Endodermal cell (in vitro differentiated cells): ENCODE data around the gene ATP8B4. TPM values are rescaled to one million over a fixed set of nuclear protein-coding genes. Genes with fewer than 3 reads are reported as not detected.

ENCODE experiments used
- DNase-seq: peaks from one replicate; pipeline ENCODE4 v3.0.0-alpha.2; 2017
- H3K27ac ChIP-seq: 2 replicates; pipeline ENCODE4 v1.5.1; 2013; ENCODE audit warnings: mild to moderate bottlenecking, low read depth, low read length, moderate library complexity
- H3K27me3 ChIP-seq: 2 replicates; pipeline ENCODE4 v1.6.1; 2013; ENCODE audit warnings: mild to moderate bottlenecking, low read length, moderate library complexity; ENCODE audit not compliant: insufficient read depth, control insufficient read depth, poor library complexity, severe bottlenecking
- H3K36me3 ChIP-seq: 2 replicates; pipeline ENCODE4 v1.7.0; 2013; ENCODE audit warnings: mild to moderate bottlenecking, low read length, moderate library complexity; ENCODE audit not compliant: control insufficient read depth, insufficient read depth
- H3K4me1 ChIP-seq: one replicate; pipeline ENCODE4 v1.7.0; 2013; ENCODE audit warnings: low read length; ENCODE audit not compliant: control insufficient read depth, insufficient read depth
- H3K4me3 ChIP-seq: 2 replicates; pipeline ENCODE4 v1.5.1; 2013; ENCODE audit warnings: mild to moderate bottlenecking, low read length, moderate library complexity
- H3K9ac ChIP-seq: 2 replicates; pipeline ENCODE4 v1.6.1; 2013; ENCODE audit warnings: mild to moderate bottlenecking, low read length, moderate library complexity; ENCODE audit not compliant: poor library complexity, severe bottlenecking; ENCODE audit errors: extremely low read depth
- H3K9me3 ChIP-seq: 2 replicates; pipeline ENCODE4 v1.6.1; 2013; ENCODE audit warnings: mild to moderate bottlenecking, low read length, moderate library complexity; ENCODE audit not compliant: control insufficient read depth
- H3K27ac Mint-ChIP-seq: 2 replicates; pipeline ENCODE4 v1.8.0; 2020; ENCODE audit warnings: mixed read lengths
- H3K27me3 Mint-ChIP-seq: 2 replicates; pipeline ENCODE4 v1.8.0; 2021; ENCODE audit warnings: mild to moderate bottlenecking, mixed read lengths; ENCODE audit not compliant: insufficient read depth
- H3K36me3 Mint-ChIP-seq: 2 replicates; pipeline ENCODE4 v1.8.0; 2020; ENCODE audit warnings: low read depth, mixed read lengths
- H3K4me1 Mint-ChIP-seq: 2 replicates; pipeline ENCODE4 v1.8.0; 2020; ENCODE audit warnings: mixed read lengths
- H3K4me3 Mint-ChIP-seq: 2 replicates; pipeline ENCODE4 v1.8.0; 2020; ENCODE audit warnings: mild to moderate bottlenecking, moderate library complexity, mixed read lengths
- H3K9me3 Mint-ChIP-seq: 2 replicates; pipeline ENCODE4 v1.8.0; 2020; ENCODE audit warnings: mild to moderate bottlenecking, mixed read lengths
- CTCF ChIP-seq: fragments of 200-600 bp; sonication (generic); conservative IDR thresholded peaks from 2 replicates; pipeline ENCODE4 v1.5.0; 2021; ENCODE audit warnings: antibody characterized with exemption, mild to moderate bottlenecking
- WGBS, 2 experiments: methylation state at CpG; one replicate each; pipeline versions ENCODE4 v1.1.5 to v1.1.7; 2013; ENCODE audit warnings: missing lambda C conversion rate in 2 of 2, mixed read lengths in 1 of 2; ENCODE audit not compliant: insufficient coverage in 1 of 2, insufficient read length in 1 of 2; 5-methylcytosine and 5-hydroxymethylcytosine counted together
- total RNA-seq, 2 donors: library from RNA; stranded (reverse); fragmentation: NEBNext Ultra II Directional in 1 of 2; extraction: Animal tissue kit (Norgen Biotek cat#: 25700) in 1 of 2; gene quantifications; 2 replicates in 1 of 2; 3 replicates in 1 of 2; pipeline ENCODE4 v1.2.1, GENCODE V29; 2021

The ATP8B4 gene
- total RNA-seq, 2 donors from 2014 or later = 0.64 to 0.95 TPM

- TF ChIP-seq CTCF = no peak
- H3K9ac ChIP-seq = no peak overlapping the region
- Mint-ChIP-seq H3K9me3 (no peaks in the 10 kb centered on the region), H3K36me3 (no peaks in the 10 kb centered on the region), H3K27ac (no peak overlapping the region), H3K4me3 (no peak overlapping the region), H3K27me3 (no peaks in the 10 kb centered on the region), H3K4me1 (no peaks in the 10 kb centered on the region)
- no peaks in the 10 kb centered on the region for H3K36me3 ChIP-seq
- 93 to 94% methylated on average over 2 of the region's 2 CpGs for WGBS, 2 experiments
- no peak overlapping the region for H3K27ac ChIP-seq
- no peaks in the 10 kb centered on the region for H3K4me1 ChIP-seq
- no peak overlapping the region for H3K4me3 ChIP-seq
- DNase-seq = no peak
- H3K9me3 ChIP-seq = no peaks in the 10 kb centered on the region
- H3K27me3 ChIP-seq = no peaks in the 10 kb centered on the region
Measured at GRCh38 chr15:49923671-49924070, 195.4 kb downstream of the ATP8B4 start.

- no peaks in the 10 kb centered on the region for H3K27me3 Mint-ChIP-seq
- H3K27me3 ChIP-seq = no peaks in the 10 kb centered on the region
- TF ChIP-seq CTCF = no peak
- no peak overlapping the region for H3K4me3 ChIP-seq
- WGBS, 2 experiments = 94% methylated on average over 2 of the region's 2 CpGs; no CpG with 5 or more reads in 1 of the 2 experiments
- H3K9me3 Mint-ChIP-seq = no peaks in the 10 kb centered on the region
- DNase-seq = no peak
- no peaks in the 10 kb centered on the region for H3K36me3 Mint-ChIP-seq
- no peak overlapping the region for H3K27ac Mint-ChIP-seq
- no peaks in the 10 kb centered on the region for H3K4me1 ChIP-seq
- H3K27ac ChIP-seq = no peak overlapping the region
- H3K4me1 Mint-ChIP-seq = no peaks in the 10 kb centered on the region
- H3K4me3 Mint-ChIP-seq = no peak overlapping the region
- no peak overlapping the region for H3K9ac ChIP-seq
- no peaks in the 10 kb centered on the region for H3K36me3 ChIP-seq
- no peaks in the 10 kb centered on the region for H3K9me3 ChIP-seq
Measured at GRCh38 chr15:49919034-49919433, 200.0 kb downstream of the ATP8B4 start.

- H3K4me1 ChIP-seq = no peaks in the 10 kb centered on the region
- no peak overlapping the region for H3K4me3 ChIP-seq
- no peak overlapping the region for H3K27ac ChIP-seq
- Mint-ChIP-seq H3K36me3 (no peaks in the 10 kb centered on the region), H3K4me3 (no peak overlapping the region), H3K27ac (no peak overlapping the region), H3K9me3 (no peaks in the 10 kb centered on the region), H3K4me1 (no peaks in the 10 kb centered on the region), H3K27me3 (no peaks in the 10 kb centered on the region)
- no peak for TF ChIP-seq CTCF
- no peak overlapping the region for H3K9ac ChIP-seq
- H3K27me3 ChIP-seq = no peaks in the 10 kb centered on the region
- no peaks in the 10 kb centered on the region for H3K9me3 ChIP-seq
- WGBS, 2 experiments = 83 to 92% methylated on average over 1 of the region's 1 CpG
- DNase-seq = no peak
- H3K36me3 ChIP-seq = no peaks in the 10 kb centered on the region
Measured at GRCh38 chr15:49918121-49918520, 200.9 kb downstream of the ATP8B4 start.
